ENCODE measurements around the gene TMEM11. TPM values are rescaled to one million over a fixed set of nuclear protein-coding genes. Genes with fewer than 3 reads are reported as not detected.

The TMEM11 gene
- polyA plus RNA-seq, 1 donor (not counting 4 experiments of a cell fraction or from before 2014, with no cell fraction given): 40.1 TPM

DNA sequence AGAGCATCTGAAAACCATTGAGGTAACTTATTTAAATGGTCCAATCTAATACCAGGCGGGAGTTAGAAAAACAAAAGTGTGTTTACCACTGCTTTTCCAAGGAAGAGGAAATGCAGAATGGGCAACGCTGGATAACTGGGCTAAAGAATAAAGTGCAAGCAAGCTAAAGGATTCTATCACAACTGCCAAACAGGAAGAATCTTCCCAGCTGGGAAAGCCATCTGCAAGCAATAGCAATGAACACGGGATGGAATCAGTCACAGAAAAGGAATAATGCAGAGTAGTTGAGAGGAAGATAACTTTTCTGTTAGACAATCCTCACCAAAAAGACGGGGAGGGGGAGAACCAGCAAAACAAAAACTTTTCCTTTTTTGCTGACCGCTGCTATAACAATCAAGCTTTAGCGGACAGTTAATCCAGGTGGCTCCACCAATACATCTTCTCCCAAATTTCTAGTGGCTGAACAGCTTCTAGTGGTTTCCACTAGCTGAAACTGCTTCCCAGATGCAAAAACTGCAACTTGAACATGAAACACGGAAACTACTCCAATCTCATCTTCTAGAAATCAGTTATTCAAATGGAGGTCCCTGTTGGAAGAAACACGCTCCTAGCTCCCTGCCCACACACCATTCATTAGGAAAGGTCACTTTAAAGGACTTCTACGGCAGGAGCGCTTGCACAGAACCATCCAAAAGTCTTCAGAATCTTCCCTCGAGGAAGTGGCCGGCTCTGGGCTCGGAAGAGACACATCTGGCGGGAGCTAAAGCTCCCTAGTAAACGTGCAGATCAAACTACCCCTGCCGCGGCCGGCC, 929 bp downstream of the TMEM11 start:
- peak overlapping the region; percentile 85 for H3K27ac ChIP-seq (ENCODE audit: control insufficient read depth, insufficient read depth, low read length)
- DNase-seq (ENCODE audit: low read depth, low spot score) (no peak), FAIRE-seq (no peak)
- no peaks in the 10 kb centered on the region for H3K9me1 ChIP-seq (ENCODE audit: control insufficient read depth, extremely low read depth, insufficient read depth, low read length)
- H3K9me3 ChIP-seq (ENCODE audit: control insufficient read depth, low read depth, low read length): no peaks in the 10 kb centered on the region
- peaks cover 52% of the 10 kb centered on the region for H3K4me1 ChIP-seq (ENCODE audit: control insufficient read depth, extremely low read depth, insufficient read depth, low read length)
- H3K4me2 ChIP-seq (ENCODE audit: control insufficient read depth, extremely low read depth, insufficient read depth, low read depth, low read length): peak overlapping the region; percentile 95
- dilution Hi-C loops (cut with MboI; ENCODE audit: extremely low pct_ligation_motif_present, low sequenced_read_pairs): no loop called here
- H2AFZ ChIP-seq (ENCODE audit: control insufficient read depth, low read length): no peak overlapping the region
- peaks cover 24% of the 10 kb centered on the region for H4K20me1 ChIP-seq (ENCODE audit: control insufficient read depth, extremely low read depth, insufficient read depth, low read length)
- H3K4me3 ChIP-seq (ENCODE audit: control insufficient read depth in 2 of 3, extremely low read depth in 1 of 3, insufficient read depth in 2 of 3, low read depth in 1 of 3, low read length in 3 of 3): peak overlapping the region; percentile 93 to 94 (median 93)
- H3K36me3 ChIP-seq (ENCODE audit: control insufficient read depth in 2 of 2, extremely low read depth in 1 of 2, insufficient read depth in 2 of 2, low read length in 2 of 2): peaks cover 7 to 21% of the 10 kb centered on the region in 2 experiments
- peaks cover 90% of the 10 kb centered on the region for H3K79me2 ChIP-seq (ENCODE audit: control insufficient read depth, insufficient read depth, low read length)
- peak overlapping the region; percentile 84 for H3K9ac ChIP-seq (ENCODE audit: control insufficient read depth, extremely low read depth, insufficient read depth, low read length)
- TF ChIP-seq, protein P1, sequence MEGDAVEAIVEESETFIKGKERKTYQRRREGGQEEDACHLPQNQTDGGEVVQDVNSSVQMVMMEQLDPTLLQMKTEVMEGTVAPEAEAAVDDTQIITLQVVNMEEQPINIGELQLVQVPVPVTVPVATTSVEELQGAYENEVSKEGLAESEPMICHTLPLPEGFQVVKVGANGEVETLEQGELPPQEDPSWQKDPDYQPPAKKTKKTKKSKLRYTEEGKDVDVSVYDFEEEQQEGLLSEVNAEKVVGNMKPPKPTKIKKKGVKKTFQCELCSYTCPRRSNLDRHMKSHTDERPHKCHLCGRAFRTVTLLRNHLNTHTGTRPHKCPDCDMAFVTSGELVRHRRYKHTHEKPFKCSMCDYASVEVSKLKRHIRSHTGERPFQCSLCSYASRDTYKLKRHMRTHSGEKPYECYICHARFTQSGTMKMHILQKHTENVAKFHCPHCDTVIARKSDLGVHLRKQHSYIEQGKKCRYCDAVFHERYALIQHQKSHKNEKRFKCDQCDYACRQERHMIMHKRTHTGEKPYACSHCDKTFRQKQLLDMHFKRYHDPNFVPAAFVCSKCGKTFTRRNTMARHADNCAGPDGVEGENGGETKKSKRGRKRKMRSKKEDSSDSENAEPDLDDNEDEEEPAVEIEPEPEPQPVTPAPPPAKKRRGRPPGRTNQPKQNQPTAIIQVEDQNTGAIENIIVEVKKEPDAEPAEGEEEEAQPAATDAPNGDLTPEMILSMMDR (optimal IDR thresholded peaks at IDR 0.05 in 1 of 3, IDR thresholded peaks at IDR 0.05 in 1 of 3, conservative IDR thresholded peaks at IDR 0.05 in 1 of 3; ENCODE audit: extremely low read depth in 1 of 3, insufficient read depth in 2 of 3, low read length in 3 of 3): no peak
- no peak for TF ChIP-seq EZH2 (IDR thresholded peaks at IDR 0.05; ENCODE audit: low read length)
- H3K27me3 ChIP-seq (ENCODE audit: control insufficient read depth, extremely low read depth, insufficient read depth, low read length): no peaks in the 10 kb centered on the region

DNA sequence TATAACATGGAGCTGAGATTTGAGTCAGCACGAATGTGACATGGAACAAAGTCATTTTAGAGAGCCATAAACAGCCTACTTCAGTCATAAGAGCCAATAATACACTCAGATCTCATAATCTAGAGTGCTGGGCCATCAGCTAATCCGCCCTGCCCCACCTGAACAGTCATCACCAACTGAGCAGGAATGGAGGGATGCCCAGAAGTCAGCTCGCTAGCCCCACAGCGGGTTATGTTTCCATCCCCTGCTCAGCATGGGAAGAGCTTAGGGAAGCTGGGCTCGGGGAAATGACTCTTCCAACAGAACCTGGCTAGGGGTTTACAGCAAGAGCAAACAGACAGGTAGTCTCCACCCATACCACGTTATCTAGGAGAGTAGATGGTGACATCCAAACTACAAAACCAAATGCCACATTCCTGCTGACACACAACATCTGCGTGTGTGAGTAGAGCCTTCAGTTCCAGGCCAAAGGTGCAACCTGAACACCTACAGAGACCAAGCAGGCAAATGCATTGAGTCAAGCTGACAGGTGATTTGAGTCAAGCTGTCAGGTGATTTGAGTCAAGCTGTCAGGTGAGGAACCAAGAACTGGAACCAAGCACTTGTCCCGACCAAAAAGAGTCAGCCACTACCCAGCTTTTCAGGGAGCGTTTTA, 2.0 kb downstream of the TMEM11 start:
- peaks cover 52% of the 10 kb centered on the region for H3K4me1 ChIP-seq (ENCODE audit: control insufficient read depth, extremely low read depth, insufficient read depth, low read length)
- no peaks in the 10 kb centered on the region for H3K27me3 ChIP-seq (ENCODE audit: control insufficient read depth, extremely low read depth, insufficient read depth, low read length)
- peak overlapping the region; percentile 85 for H3K27ac ChIP-seq (ENCODE audit: control insufficient read depth, insufficient read depth, low read length)
- H3K4me2 ChIP-seq (ENCODE audit: control insufficient read depth, extremely low read depth, insufficient read depth, low read depth, low read length): peak overlapping the region; percentile 95
- no peaks in the 10 kb centered on the region for H3K9me1 ChIP-seq (ENCODE audit: control insufficient read depth, extremely low read depth, insufficient read depth, low read length)
- no peak for DNase-seq (ENCODE audit: low read depth, low spot score)
- dilution Hi-C loops (cut with MboI; ENCODE audit: extremely low pct_ligation_motif_present, low sequenced_read_pairs): no loop called here
- peaks cover 22% of the 10 kb centered on the region for H4K20me1 ChIP-seq (ENCODE audit: control insufficient read depth, extremely low read depth, insufficient read depth, low read length)
- peaks cover 90% of the 10 kb centered on the region for H3K79me2 ChIP-seq (ENCODE audit: control insufficient read depth, insufficient read depth, low read length)
- H2AFZ ChIP-seq (ENCODE audit: control insufficient read depth, low read length): no peak overlapping the region
- peak; percentile 82 for FAIRE-seq
- TF ChIP-seq EZH2 (IDR thresholded peaks at IDR 0.05; ENCODE audit: low read length): no peak
- TF ChIP-seq, protein P1 (optimal IDR thresholded peaks at IDR 0.05 in 1 of 3, IDR thresholded peaks at IDR 0.05 in 1 of 3, conservative IDR thresholded peaks at IDR 0.05 in 1 of 3; ENCODE audit: extremely low read depth in 1 of 3, insufficient read depth in 2 of 3, low read length in 3 of 3): no peak
- H3K9me3 ChIP-seq (ENCODE audit: control insufficient read depth, low read depth, low read length): no peaks in the 10 kb centered on the region
- H3K9ac ChIP-seq (ENCODE audit: control insufficient read depth, extremely low read depth, insufficient read depth, low read length): peak overlapping the region; percentile 23
- H3K36me3 ChIP-seq (ENCODE audit: control insufficient read depth in 2 of 2, extremely low read depth in 1 of 2, insufficient read depth in 2 of 2, low read length in 2 of 2): peaks cover 7 to 18% of the 10 kb centered on the region in 2 experiments
- H3K4me3 ChIP-seq (ENCODE audit: control insufficient read depth in 2 of 3, extremely low read depth in 1 of 3, insufficient read depth in 2 of 3, low read depth in 1 of 3, low read length in 3 of 3): peak overlapping the region in 2 of 3 experiments; percentile 93 to 94

All from keratinocyte (primary cell).